Measurements from ENCODE around the gene RPL41.
A peak's percentile ranks its signal among the peaks of the same experiment; 100 is the strongest.
"Not testable (repeated sequence)": the region's sequence is repeated elsewhere in the genome, so short reads cannot be mapped to it uniquely, and the experiment has no call there.

RPL41 gene

GRCh38 chr12:56103066-56103711 lies 13.2 kb upstream of the RPL41 start:
- no peak for DNase-seq (ENCODE audit: low spot score)

- no peak for DNase-seq (ENCODE audit: low spot score)
These were observed 12.7 kb upstream of the RPL41 start for GRCh38 chr12:56103823-56104108.

GRCh38 chr12:56104109-56104814 lies 12.2 kb upstream of the RPL41 start, which contains the start of gene PA2G4:
Gene PA2G4, plus strand, starts transcription at chr12:56104559. Its CDS starts 179 bp downstream, at chr12:56104738.
- peak; percentile 99 for DNase-seq (ENCODE audit: low spot score)

GRCh38 chr12:56104815-56105608 lies 11.4 kb upstream of the RPL41 start:
- DNase-seq (ENCODE audit: low spot score): peak; percentile 22

GRCh38 chr12:56105609-56105902 lies 10.9 kb upstream of the RPL41 start:
- no peak for DNase-seq (ENCODE audit: low spot score)

- no peak for DNase-seq (ENCODE audit: low spot score)
These were observed 9.2 kb upstream of the RPL41 start for GRCh38 chr12:56107242-56107641.

- no peak for DNase-seq (ENCODE audit: low spot score)
These were observed 5.9 kb upstream of the RPL41 start for GRCh38 chr12:56110571-56110970.

- DNase-seq (ENCODE audit: low spot score): no peak
These were observed 2.3 kb upstream of the RPL41 start for GRCh38 chr12:56114084-56114483.

GRCh38 chr12:56115329-56115728 lies 1.1 kb upstream of the RPL41 start:
- DNase-seq (ENCODE audit: low spot score): peak; percentile 32

- DNase-seq (ENCODE audit: low spot score): not testable (repeated sequence)
These were observed 761 bp downstream of the RPL41 start for GRCh38 chr12:56117082-56117706.

GRCh38 chr12:56117778-56118687 lies 1.6 kb downstream of the RPL41 start, which contains the start of gene ZC3H10:
Gene ZC3H10, plus strand, starts transcription at chr12:56118266. Its CDS starts 2,297 bp downstream, at chr12:56120563.
- DNase-seq (ENCODE audit: low spot score): peak; percentile 99

GRCh38 chr12:56118688-56119357 lies 2.4 kb downstream of the RPL41 start:
- DNase-seq (ENCODE audit: low spot score): no peak

GRCh38 chr12:56119361-56119796 lies 2.9 kb downstream of the RPL41 start:
- peak; percentile 92 for DNase-seq (ENCODE audit: low spot score)

- DNase-seq (ENCODE audit: low spot score): peak; percentile 69
These were observed 3.9 kb downstream of the RPL41 start for GRCh38 chr12:56120158-56120846.

GRCh38 chr12:56121204-56121870 lies 4.9 kb downstream of the RPL41 start:
- DNase-seq (ENCODE audit: low spot score): no peak

GRCh38 chr12:56122637-56123036 lies 6.2 kb downstream of the RPL41 start:
- no peak for DNase-seq (ENCODE audit: low spot score)

- DNase-seq (ENCODE audit: low spot score): no peak
These were observed 7.7 kb downstream of the RPL41 start for GRCh38 chr12:56124133-56124532.

GRCh38 chr12:56126732-56127239 lies 10.4 kb downstream of the RPL41 start:
- no peak for DNase-seq (ENCODE audit: low spot score)

- DNase-seq (ENCODE audit: low spot score): no peak
These were observed 11.1 kb downstream of the RPL41 start for GRCh38 chr12:56127485-56127887.

Measured in SW480 (cell line).